GM12873 (cell line): Measurements from ENCODE around the gene EIF5A.
A peak's percentile ranks its signal among the peaks of the same experiment; 100 is the strongest.

Experiments
- CTCF ChIP-seq: IDR thresholded peaks from 2 replicates; pipeline ENCODE4 v1.5.1; 2012; ENCODE audit warnings: low read depth, mild to moderate bottlenecking, moderate library complexity, low read length, control low read depth; ENCODE audit not compliant: insufficient read depth; ENCODE audit errors: missing control alignments

The EIF5A gene

GRCh38 chr17:7294614-7295153 lies 12.7 kb upstream of the EIF5A start, which contains the start of gene YBX2:
Gene YBX2 (minus strand): TSS chr17:7294639. CDS start chr17:7294500, 139 bp downstream.
- TF ChIP-seq CTCF, result no peak

- no peak for TF ChIP-seq CTCF
Measured at GRCh38 chr17:7295230-7296180, 11.9 kb upstream of the EIF5A start.

GRCh38 chr17:7296189-7296861 lies 11.1 kb upstream of the EIF5A start:
- TF ChIP-seq CTCF, result peak; percentile 82

- no peak for TF ChIP-seq CTCF
Measured at GRCh38 chr17:7304179-7304578, 3.2 kb upstream of the EIF5A start.

- peak; percentile 13 for TF ChIP-seq CTCF
Measured at GRCh38 chr17:7307686-7308624, 527 bp downstream of the EIF5A start.

GRCh38 chr17:7308625-7309433 lies 1.4 kb downstream of the EIF5A start:
- no peak for TF ChIP-seq CTCF
